Measurements from ENCODE around the gene FSHB.
"Not testable (repeated sequence)": the region's sequence is repeated elsewhere in the genome, so short reads cannot be mapped to it uniquely, and the experiment has no call there.

The FSHB gene

GRCh38 chr11:30230714-30231113 is at the start of gene FSHB:
FSHB (plus strand) TSS chr11:30231014; CDS start chr11:30231903, 889 bp downstream.
- H3K27me3 Mint-ChIP-seq: peaks cover 4% of the 10 kb centered on the region
- H3K4me1 Mint-ChIP-seq (ENCODE audit: low read depth): no peaks in the 10 kb centered on the region
- no peaks in the 10 kb centered on the region for H3K36me3 Mint-ChIP-seq (ENCODE audit: low read depth)
- no peak within 1 kb of the TSS for H3K4me3 Mint-ChIP-seq
- no peak within 1 kb of the TSS for H3K27ac Mint-ChIP-seq
- H3K9me3 Mint-ChIP-seq: peaks cover 9% of the 10 kb centered on the region

- Mint-ChIP-seq H3K27ac (no peak overlapping the region), H3K27me3 (no peaks in the 10 kb centered on the region), H3K4me3 (no peak overlapping the region), H3K9me3 (peaks cover 8% of the 10 kb centered on the region), H3K4me1 (ENCODE audit: low read depth) (no peaks in the 10 kb centered on the region), H3K36me3 (ENCODE audit: low read depth) (no peaks in the 10 kb centered on the region)
These were observed 44.1 kb upstream of the FSHB start for GRCh38 chr11:30186748-30187147.

- Mint-ChIP-seq H3K4me1 (ENCODE audit: low read depth) (no peaks in the 10 kb centered on the region), H3K27me3 (peaks cover 11% of the 10 kb centered on the region), H3K4me3 (no peak overlapping the region), H3K36me3 (ENCODE audit: low read depth) (no peaks in the 10 kb centered on the region), H3K9me3 (no peaks in the 10 kb centered on the region), H3K27ac (no peak overlapping the region)
These were observed 38.2 kb upstream of the FSHB start for GRCh38 chr11:30192620-30193019.

GRCh38 chr11:30196400-30197206 is 34.2 kb upstream of the FSHB start:
- Mint-ChIP-seq H3K27ac (no peak overlapping the region), H3K4me1 (ENCODE audit: low read depth) (no peaks in the 10 kb centered on the region), H3K36me3 (ENCODE audit: low read depth) (no peaks in the 10 kb centered on the region), H3K9me3 (no peaks in the 10 kb centered on the region), H3K27me3 (peaks cover 14% of the 10 kb centered on the region), H3K4me3 (no peak overlapping the region)

GRCh38 chr11:30197869-30198268 is 32.9 kb upstream of the FSHB start:
- no peaks in the 10 kb centered on the region for H3K9me3 Mint-ChIP-seq
- H3K27me3 Mint-ChIP-seq: peaks cover 19% of the 10 kb centered on the region
- H3K27ac Mint-ChIP-seq: no peak overlapping the region
- H3K4me3 Mint-ChIP-seq: no peak overlapping the region
- no peaks in the 10 kb centered on the region for H3K36me3 Mint-ChIP-seq (ENCODE audit: low read depth)
- no peaks in the 10 kb centered on the region for H3K4me1 Mint-ChIP-seq (ENCODE audit: low read depth)

- H3K27me3 Mint-ChIP-seq: peaks cover 11% of the 10 kb centered on the region
- not testable (repeated sequence) for H3K27ac Mint-ChIP-seq; H3K9me3 Mint-ChIP-seq; H3K4me3 Mint-ChIP-seq; H3K4me1 Mint-ChIP-seq (ENCODE audit: low read depth); H3K36me3 Mint-ChIP-seq (ENCODE audit: low read depth)
These were observed 27.8 kb upstream of the FSHB start for GRCh38 chr11:30202989-30203388.

- Mint-ChIP-seq H3K4me1 (ENCODE audit: low read depth) (no peaks in the 10 kb centered on the region), H3K27me3 (peaks cover 11% of the 10 kb centered on the region), H3K27ac (no peak overlapping the region), H3K4me3 (no peak overlapping the region), H3K36me3 (ENCODE audit: low read depth) (no peaks in the 10 kb centered on the region), H3K9me3 (no peaks in the 10 kb centered on the region)
These were observed 27.0 kb upstream of the FSHB start for GRCh38 chr11:30203850-30204249.

GRCh38 chr11:30206249-30206996 is 24.4 kb upstream of the FSHB start:
- H3K27ac Mint-ChIP-seq: no peak overlapping the region
- no peak overlapping the region for H3K4me3 Mint-ChIP-seq
- H3K9me3 Mint-ChIP-seq: no peaks in the 10 kb centered on the region
- H3K36me3 Mint-ChIP-seq (ENCODE audit: low read depth): no peaks in the 10 kb centered on the region
- H3K27me3 Mint-ChIP-seq: peaks cover 8% of the 10 kb centered on the region
- no peaks in the 10 kb centered on the region for H3K4me1 Mint-ChIP-seq (ENCODE audit: low read depth)

- Mint-ChIP-seq H3K4me1 (ENCODE audit: low read depth) (no peaks in the 10 kb centered on the region), H3K27ac (no peak overlapping the region), H3K4me3 (no peak overlapping the region)
These were observed 20.5 kb upstream of the FSHB start for GRCh38 chr11:30210357-30210756.

GRCh38 chr11:30216534-30216933 is 14.3 kb upstream of the FSHB start:
- Mint-ChIP-seq H3K27ac (no peak overlapping the region), H3K27me3 (peaks cover 6% of the 10 kb centered on the region), H3K9me3 (no peaks in the 10 kb centered on the region), H3K4me3 (no peak overlapping the region), H3K36me3 (ENCODE audit: low read depth) (no peaks in the 10 kb centered on the region), H3K4me1 (ENCODE audit: low read depth) (no peaks in the 10 kb centered on the region)

More at GRCh38 chr11:30210357-30210756, 20.5 kb upstream of the FSHB start:
- Mint-ChIP-seq H3K27me3 (no peaks in the 10 kb centered on the region), H3K36me3 (ENCODE audit: low read depth) (no peaks in the 10 kb centered on the region), H3K9me3 (no peaks in the 10 kb centered on the region)

GRCh38 chr11:30218278-30218677 is 12.5 kb upstream of the FSHB start:
- Mint-ChIP-seq H3K4me1 (ENCODE audit: low read depth) (no peaks in the 10 kb centered on the region), H3K27ac (no peak overlapping the region), H3K4me3 (no peak overlapping the region), H3K27me3 (peaks cover 6% of the 10 kb centered on the region), H3K36me3 (ENCODE audit: low read depth) (no peaks in the 10 kb centered on the region), H3K9me3 (no peaks in the 10 kb centered on the region)

- H3K36me3 Mint-ChIP-seq (ENCODE audit: low read depth): no peaks in the 10 kb centered on the region
- H3K27ac Mint-ChIP-seq: no peak overlapping the region
- H3K27me3 Mint-ChIP-seq: peaks cover 8% of the 10 kb centered on the region
- H3K9me3 Mint-ChIP-seq: peaks cover 9% of the 10 kb centered on the region
- H3K4me1 Mint-ChIP-seq (ENCODE audit: low read depth): no peaks in the 10 kb centered on the region
- no peak overlapping the region for H3K4me3 Mint-ChIP-seq
These were observed 5.2 kb upstream of the FSHB start for GRCh38 chr11:30225642-30226041.

- H3K4me1 Mint-ChIP-seq (ENCODE audit: low read depth): no peaks in the 10 kb centered on the region
- H3K36me3 Mint-ChIP-seq (ENCODE audit: low read depth): no peaks in the 10 kb centered on the region
- H3K9me3 Mint-ChIP-seq: peaks cover 9% of the 10 kb centered on the region
- H3K4me3 Mint-ChIP-seq: no peak overlapping the region
- no peak overlapping the region for H3K27ac Mint-ChIP-seq
- H3K27me3 Mint-ChIP-seq: peaks cover 8% of the 10 kb centered on the region
These were observed 2.4 kb upstream of the FSHB start for GRCh38 chr11:30228323-30228884.

- no peak overlapping the region for H3K27ac Mint-ChIP-seq
- H3K4me3 Mint-ChIP-seq: no peak overlapping the region
- no peaks in the 10 kb centered on the region for H3K36me3 Mint-ChIP-seq (ENCODE audit: low read depth)
- H3K4me1 Mint-ChIP-seq (ENCODE audit: low read depth): no peaks in the 10 kb centered on the region
- no peaks in the 10 kb centered on the region for H3K9me3 Mint-ChIP-seq
- peaks cover 7% of the 10 kb centered on the region for H3K27me3 Mint-ChIP-seq
These were observed 8.2 kb downstream of the FSHB start for GRCh38 chr11:30239025-30239424.

- Mint-ChIP-seq H3K27me3 (peaks cover 10% of the 10 kb centered on the region), H3K9me3 (no peaks in the 10 kb centered on the region), H3K27ac (no peak overlapping the region), H3K4me3 (no peak overlapping the region), H3K36me3 (ENCODE audit: low read depth) (no peaks in the 10 kb centered on the region), H3K4me1 (ENCODE audit: low read depth) (no peaks in the 10 kb centered on the region)
These were observed 13.5 kb downstream of the FSHB start for GRCh38 chr11:30244265-30244664.
